Measurements from ENCODE around the gene GTF2IRD1. TPM values are rescaled to one million over a fixed set of nuclear protein-coding genes. Genes with fewer than 3 reads are reported as not detected.
"Not testable (repeated sequence)": the region's sequence is repeated elsewhere in the genome, so short reads cannot be mapped to it uniquely, and the experiment has no call there.

The GTF2IRD1 gene
- total RNA-seq, 1 experiment from 2014 or later: 14.9 TPM

GRCh38 chr7:74429153-74429747 is 24.5 kb upstream of the GTF2IRD1 start:
- no peaks in the 10 kb centered on the region for H3K9me2 ChIP-seq (replicated peaks; ENCODE audit: low read length)
- no TSS peak for BruUV-seq (replicated peaks)
- H3K4me3 ChIP-seq (ENCODE audit: low read length): no peak overlapping the region
- no peaks in the 10 kb centered on the region for H3K9me3 ChIP-seq (ENCODE audit: low read length)
- no peaks in the 10 kb centered on the region for H3K27me3 ChIP-seq (ENCODE audit: low read length)
- no peak for ATAC-seq
- H3K4me1 ChIP-seq (ENCODE audit: insufficient read depth, low read length): no peaks in the 10 kb centered on the region
- CTCF ChIA-PET: no interaction called here
- no peaks in the 10 kb centered on the region for H3F3A ChIP-seq (ENCODE audit: low read length, unreplicated experiment)
- TF ChIP-seq EZH2phosphoT487 (IDR thresholded peaks at IDR 0.05; ENCODE audit: borderline replicate concordance, low read length) (no peak), EZH2 (IDR thresholded peaks at IDR 0.05; ENCODE audit: low read length, unreplicated experiment) (no peak)
- TF ChIP-seq, protein P1, sequence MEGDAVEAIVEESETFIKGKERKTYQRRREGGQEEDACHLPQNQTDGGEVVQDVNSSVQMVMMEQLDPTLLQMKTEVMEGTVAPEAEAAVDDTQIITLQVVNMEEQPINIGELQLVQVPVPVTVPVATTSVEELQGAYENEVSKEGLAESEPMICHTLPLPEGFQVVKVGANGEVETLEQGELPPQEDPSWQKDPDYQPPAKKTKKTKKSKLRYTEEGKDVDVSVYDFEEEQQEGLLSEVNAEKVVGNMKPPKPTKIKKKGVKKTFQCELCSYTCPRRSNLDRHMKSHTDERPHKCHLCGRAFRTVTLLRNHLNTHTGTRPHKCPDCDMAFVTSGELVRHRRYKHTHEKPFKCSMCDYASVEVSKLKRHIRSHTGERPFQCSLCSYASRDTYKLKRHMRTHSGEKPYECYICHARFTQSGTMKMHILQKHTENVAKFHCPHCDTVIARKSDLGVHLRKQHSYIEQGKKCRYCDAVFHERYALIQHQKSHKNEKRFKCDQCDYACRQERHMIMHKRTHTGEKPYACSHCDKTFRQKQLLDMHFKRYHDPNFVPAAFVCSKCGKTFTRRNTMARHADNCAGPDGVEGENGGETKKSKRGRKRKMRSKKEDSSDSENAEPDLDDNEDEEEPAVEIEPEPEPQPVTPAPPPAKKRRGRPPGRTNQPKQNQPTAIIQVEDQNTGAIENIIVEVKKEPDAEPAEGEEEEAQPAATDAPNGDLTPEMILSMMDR (conservative IDR thresholded peaks at IDR 0.05; ENCODE audit: low read depth, low read length): no peak
- no peak overlapping the region for H2AFZ ChIP-seq (ENCODE audit: low read length)
- intact Hi-C loops (cut with micrococcal nuclease): loop anchor here (10.0 kb wide), 1 partner anchor 616 kb away; no protein-coding TSS in a partner anchor
- no peak overlapping the region for H3K4me2 ChIP-seq (ENCODE audit: low read length)
- H3K9ac ChIP-seq (ENCODE audit: low read length): no peak overlapping the region
- POLR2A ChIA-PET (ENCODE audit: unreplicated experiment): no interaction called here
- H4K20me1 ChIP-seq (ENCODE audit: low read length): no peaks in the 10 kb centered on the region
- no peaks in the 10 kb centered on the region for H3K79me2 ChIP-seq (ENCODE audit: low read length)
- no peaks in the 10 kb centered on the region for H3K36me3 ChIP-seq (ENCODE audit: low read depth, low read length)
- no peak overlapping the region for H3K27ac ChIP-seq (ENCODE audit: low read length)
- DNase-seq: no peak

- DNase-seq; CTCF ChIA-PET; intact Hi-C loops (cut with micrococcal nuclease): not testable (repeated sequence)
Observed at GRCh38 chr7:74430409-74430808, 23.3 kb upstream of the GTF2IRD1 start.

GRCh38 chr7:74430961-74431466 is 22.7 kb upstream of the GTF2IRD1 start:
- BruUV-seq (replicated peaks): no TSS peak
- no peaks in the 10 kb centered on the region for H3K36me3 ChIP-seq (ENCODE audit: low read depth, low read length)
- H3K9me2 ChIP-seq (replicated peaks; ENCODE audit: low read length): no peaks in the 10 kb centered on the region
- H3K9me3 ChIP-seq (ENCODE audit: low read length): no peaks in the 10 kb centered on the region
- H3F3A ChIP-seq (ENCODE audit: low read length, unreplicated experiment): no peaks in the 10 kb centered on the region
- no peak overlapping the region for H3K27ac ChIP-seq (ENCODE audit: low read length)
- intact Hi-C loops (cut with micrococcal nuclease): no loop called here
- H3K79me2 ChIP-seq (ENCODE audit: low read length): no peaks in the 10 kb centered on the region
- H3K27me3 ChIP-seq (ENCODE audit: low read length): no peaks in the 10 kb centered on the region
- H3K9ac ChIP-seq (ENCODE audit: low read length): no peak overlapping the region
- H3K4me3 ChIP-seq (ENCODE audit: low read length): no peak overlapping the region
- ChIA-PET POLR2A (ENCODE audit: unreplicated experiment) (no interaction called here), CTCF (no interaction called here)
- H3K4me2 ChIP-seq (ENCODE audit: low read length): no peak overlapping the region
- H4K20me1 ChIP-seq (ENCODE audit: low read length): no peaks in the 10 kb centered on the region
- no peak overlapping the region for H2AFZ ChIP-seq (ENCODE audit: low read length)
- TF ChIP-seq, protein P1 (conservative IDR thresholded peaks at IDR 0.05; ENCODE audit: low read depth, low read length): no peak
- ATAC-seq: no peak
- no peaks in the 10 kb centered on the region for H3K4me1 ChIP-seq (ENCODE audit: insufficient read depth, low read length)
- no peak for DNase-seq

More at GRCh38 chr7:74430409-74430808, 23.3 kb upstream of the GTF2IRD1 start:
- H3K9ac ChIP-seq (ENCODE audit: low read length); H3K9me2 ChIP-seq (replicated peaks; ENCODE audit: low read length); BruUV-seq (replicated peaks); H3K4me2 ChIP-seq (ENCODE audit: low read length); POLR2A ChIA-PET (ENCODE audit: unreplicated experiment); H4K20me1 ChIP-seq (ENCODE audit: low read length); H3K79me2 ChIP-seq (ENCODE audit: low read length); H3K27me3 ChIP-seq (ENCODE audit: low read length); H3K36me3 ChIP-seq (ENCODE audit: low read depth, low read length); H2AFZ ChIP-seq (ENCODE audit: low read length); H3K4me3 ChIP-seq (ENCODE audit: low read length); H3F3A ChIP-seq (ENCODE audit: low read length, unreplicated experiment); ATAC-seq; H3K27ac ChIP-seq (ENCODE audit: low read length); H3K9me3 ChIP-seq (ENCODE audit: low read length); H3K4me1 ChIP-seq (ENCODE audit: insufficient read depth, low read length): not testable (repeated sequence)

GRCh38 chr7:74437291-74437571 is 16.5 kb upstream of the GTF2IRD1 start:
- intact Hi-C loops (cut with micrococcal nuclease); CTCF ChIA-PET; BruUV-seq (replicated peaks); H4K20me1 ChIP-seq (ENCODE audit: low read length); H3K36me3 ChIP-seq (ENCODE audit: low read depth, low read length); ATAC-seq; H2AFZ ChIP-seq (ENCODE audit: low read length); H3K9me3 ChIP-seq (ENCODE audit: low read length); POLR2A ChIA-PET (ENCODE audit: unreplicated experiment); H3K4me1 ChIP-seq (ENCODE audit: insufficient read depth, low read length); H3K9ac ChIP-seq (ENCODE audit: low read length); H3K4me3 ChIP-seq (ENCODE audit: low read length); H3K4me2 ChIP-seq (ENCODE audit: low read length); H3F3A ChIP-seq (ENCODE audit: low read length, unreplicated experiment); H3K27ac ChIP-seq (ENCODE audit: low read length); H3K79me2 ChIP-seq (ENCODE audit: low read length); H3K27me3 ChIP-seq (ENCODE audit: low read length); DNase-seq; H3K9me2 ChIP-seq (replicated peaks; ENCODE audit: low read length): not testable (repeated sequence)

Data from PC-3 (cell line).